T-helper 1 cell (primary cell): ENCODE measurements around the gene LAMC3.

ENCODE experiments used
- DNase-seq, 5 donors: peaks; one replicate each; pipeline ENCODE4 v3.0.0-alpha.2; 2012 to 2020

The LAMC3 gene

GRCh38 chr9:131126059-131126426, 117.1 kb downstream of the LAMC3 start:
- no peak for DNase-seq

- DNase-seq = no peak
These were observed 120.2 kb downstream of the LAMC3 start for GRCh38 chr9:131129183-131129582.

- no peak for DNase-seq
These were observed 129.7 kb downstream of the LAMC3 start for GRCh38 chr9:131138676-131139075.

GRCh38 chr9:131140112-131140511, 131.1 kb downstream of the LAMC3 start:
- DNase-seq = no peak

- no peak for DNase-seq
These were observed 131.6 kb downstream of the LAMC3 start for GRCh38 chr9:131140550-131140949.

- no peak for DNase-seq
These were observed 133.2 kb downstream of the LAMC3 start for GRCh38 chr9:131142160-131142559.
